Inflammatory macrophage treated with lipopolysaccharide for 4 hours (primary cell): ENCODE data around the gene SPEM1.

ENCODE experiments used
- DNase-seq: peaks from one replicate; pipeline ENCODE4 v3.0.0-alpha.2; 2020

SPEM1 gene

DNA sequence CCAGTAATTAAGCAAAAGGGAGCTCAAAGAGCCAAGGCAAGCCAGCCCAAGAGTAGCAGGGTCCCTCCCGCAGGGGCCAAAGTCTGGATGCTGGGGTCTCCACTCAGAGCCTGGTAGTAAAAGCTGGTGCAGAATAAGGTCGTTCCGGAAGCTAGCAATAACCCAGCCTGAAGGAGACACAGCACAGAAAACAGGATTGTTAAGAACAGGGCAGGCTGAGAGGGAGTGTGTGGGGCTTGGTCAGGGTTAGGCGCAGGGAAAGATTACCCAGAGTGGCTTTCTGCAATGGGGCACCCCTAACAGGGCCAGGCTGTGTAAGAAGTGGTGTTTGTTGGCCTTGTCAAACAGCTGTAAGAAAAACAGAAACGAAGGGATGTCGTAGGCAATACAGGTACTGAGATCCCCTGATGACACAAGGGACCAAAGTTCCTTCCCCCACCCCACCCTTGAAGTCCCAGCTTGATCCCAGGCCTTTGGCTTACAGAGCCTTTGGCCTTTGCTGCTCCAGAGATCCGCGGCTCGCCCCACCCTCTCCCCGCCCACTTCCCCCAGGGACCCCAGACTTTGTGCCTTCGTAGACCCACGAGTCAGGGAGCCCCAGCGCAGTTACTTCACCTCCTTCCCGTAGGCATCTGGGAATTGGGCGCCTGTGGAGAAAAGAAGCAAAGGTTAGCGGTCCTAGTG, 16.9 kb upstream of the SPEM1 start:
- DNase-seq = no peak

DNA sequence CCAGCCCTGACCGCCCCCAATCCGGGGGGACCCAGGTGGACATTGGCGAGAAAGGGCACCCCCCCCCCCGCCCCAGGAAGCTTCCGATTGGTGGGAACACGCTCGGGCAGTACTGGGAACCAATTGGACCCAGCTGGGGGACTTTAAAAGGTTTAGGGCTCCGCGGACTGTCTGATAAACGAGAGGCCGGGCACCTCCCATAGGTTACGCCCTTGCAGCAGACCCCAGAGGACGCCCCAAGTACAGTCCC, 16.5 kb upstream of the SPEM1 start:
- no peak for DNase-seq

DNA sequence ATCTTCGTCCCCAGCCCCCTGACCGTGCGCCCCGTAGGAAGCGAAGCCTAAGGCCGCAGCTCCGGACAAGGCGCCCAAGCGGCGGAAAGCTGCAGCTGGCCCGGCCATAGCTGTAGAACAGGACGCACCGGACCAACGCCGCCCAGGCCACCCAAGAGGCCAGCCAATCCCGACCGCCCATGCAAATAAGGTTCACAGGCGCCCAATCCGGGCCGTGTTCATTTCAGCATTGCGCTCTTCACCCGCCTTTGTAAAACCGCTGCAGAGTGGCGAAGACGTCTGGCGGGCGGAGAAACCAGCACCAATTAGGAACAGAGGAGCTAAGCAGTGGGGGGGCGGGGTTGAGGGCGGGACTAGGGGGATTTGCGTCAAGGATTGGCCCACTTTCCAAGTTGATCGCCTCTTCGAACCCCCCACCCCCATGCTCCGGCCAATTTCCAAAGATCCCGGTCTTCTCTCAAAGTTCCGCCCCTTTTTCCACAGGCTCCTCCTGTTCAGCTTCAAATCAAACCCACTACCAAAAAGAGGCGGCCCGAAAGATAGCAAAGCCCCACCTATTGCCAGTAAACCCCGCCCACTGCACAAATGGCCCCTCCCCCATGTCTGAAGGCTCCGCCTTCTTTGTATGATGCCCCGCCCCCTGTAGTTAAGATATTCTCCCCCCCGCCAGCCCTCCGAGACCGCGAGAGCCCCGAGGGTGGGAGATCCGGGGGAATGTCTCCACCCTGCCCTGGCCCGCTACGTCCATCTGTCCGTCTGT, 16.0 kb upstream of the SPEM1 start, which contains the start of gene TMEM256:
TSS of gene TMEM256 (minus strand) at position 121 of the 760 bp plus-strand sequence. CDS start at position 108, 13 bp downstream.
- DNase-seq = peak; percentile 100

DNA sequence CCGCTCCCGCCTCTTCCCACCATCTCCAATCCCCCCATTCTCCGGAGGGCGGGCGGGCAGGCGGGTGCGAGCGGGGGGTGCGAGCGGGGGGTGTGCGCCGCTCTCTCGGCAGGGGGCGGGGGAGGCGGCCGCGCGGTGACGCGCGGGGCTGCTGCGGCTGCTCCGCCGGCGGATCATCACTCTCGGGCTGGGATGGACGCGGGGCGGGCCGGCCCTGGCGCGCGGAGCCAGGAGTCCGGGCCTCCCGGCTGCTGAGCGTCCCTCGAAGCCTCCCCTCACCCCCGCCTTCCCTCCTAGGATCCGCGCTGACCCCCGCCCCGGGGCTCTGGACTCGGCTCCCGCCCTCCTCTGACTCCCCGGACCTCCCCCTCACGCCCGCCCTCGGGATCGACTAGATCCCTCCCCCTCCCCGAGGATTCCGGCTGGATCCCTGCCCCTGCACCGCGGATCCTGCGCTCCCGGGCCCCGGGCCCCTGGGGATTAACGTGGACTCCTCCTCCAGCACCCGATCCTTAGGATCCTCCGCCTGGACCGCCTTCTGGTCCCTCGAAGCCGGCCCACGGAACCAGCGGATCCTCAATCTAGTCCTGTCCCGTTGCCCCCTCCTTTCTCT, 15.3 kb upstream of the SPEM1 start:
- no peak for DNase-seq

DNA sequence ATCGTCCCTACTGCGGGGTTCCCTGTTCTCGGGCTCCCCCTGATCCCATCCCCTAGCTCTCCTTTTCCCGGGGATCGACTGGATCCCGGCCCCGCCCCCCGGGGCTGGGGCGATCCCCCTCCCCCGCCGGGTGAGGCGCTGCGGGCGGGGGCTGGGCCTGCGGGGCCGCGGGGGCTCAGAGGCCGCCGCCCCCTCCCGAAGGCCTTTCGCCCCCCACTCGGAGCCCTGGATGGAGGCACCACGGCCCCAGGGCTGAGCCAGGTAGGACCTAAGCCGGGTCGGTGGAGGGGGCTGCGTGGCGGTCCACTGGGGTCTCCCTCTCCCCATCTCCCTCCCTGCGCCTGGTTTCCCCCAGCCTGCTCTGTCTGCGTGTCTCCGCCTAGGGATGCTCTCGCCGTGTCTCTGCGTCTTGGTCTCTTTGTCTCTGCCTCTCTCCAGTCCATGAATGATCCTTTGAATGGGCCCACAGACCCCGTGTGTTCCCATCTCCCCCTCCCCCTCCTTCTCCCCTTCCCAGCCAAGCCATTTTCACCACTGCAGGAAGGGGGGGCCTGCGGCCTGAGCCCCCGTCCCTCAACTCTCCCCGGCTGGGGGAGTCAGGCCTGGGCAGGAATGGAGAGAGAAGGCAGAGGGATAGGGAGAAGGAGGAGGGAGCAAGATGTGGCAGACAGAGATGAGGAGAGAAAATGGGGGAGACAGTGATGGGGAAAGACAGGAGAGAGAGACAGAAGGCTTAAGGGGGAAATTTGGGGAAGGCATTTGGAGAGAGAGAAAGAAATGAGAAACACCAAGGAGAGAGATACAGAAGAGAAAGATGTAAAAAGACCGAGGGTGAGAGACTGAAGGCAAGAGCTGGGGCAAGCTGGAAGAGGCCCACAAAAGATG, 14.5 kb upstream of the SPEM1 start:
- no peak for DNase-seq

DNA sequence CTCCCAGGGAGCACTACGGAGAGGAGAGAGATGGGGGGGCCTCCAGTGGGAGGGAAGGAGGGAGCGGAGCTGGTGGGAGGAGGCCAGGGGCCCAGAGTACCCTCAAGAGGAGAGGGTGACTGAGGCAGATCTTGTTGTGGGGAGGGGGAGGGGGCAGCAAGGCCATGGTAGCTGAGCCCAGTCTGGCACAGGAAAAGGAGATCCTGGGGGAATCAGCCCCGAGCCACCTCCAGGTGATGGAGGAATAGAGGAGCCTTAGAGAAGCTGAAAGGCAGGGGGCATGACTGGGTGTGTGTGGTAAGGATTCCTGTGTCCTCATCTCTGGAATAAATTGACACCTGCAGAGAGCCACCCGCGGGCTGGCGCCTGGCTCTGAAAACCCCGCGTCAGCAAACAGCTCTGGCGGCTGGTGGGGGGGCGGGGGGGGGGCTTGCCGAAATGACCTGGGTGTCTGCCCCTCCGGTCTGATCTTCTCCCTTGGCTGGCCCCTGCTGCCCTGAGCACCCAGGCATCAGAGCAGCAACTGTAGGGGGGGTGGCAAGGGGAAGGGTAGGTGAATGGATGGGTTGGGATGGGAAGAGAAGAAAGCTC, 13.8 kb upstream of the SPEM1 start:
- DNase-seq = no peak

GRCh38 chr17:7407082-7407481, 13.0 kb upstream of the SPEM1 start:
- no peak for DNase-seq

- no peak for DNase-seq
Observed at GRCh38 chr17:7407485-7408251, 12.5 kb upstream of the SPEM1 start, which contains the start of gene NLGN2. Gene NLGN2, plus strand, starts transcription at chr17:7407845. Its CDS starts 411 bp downstream, at chr17:7408256.

DNA sequence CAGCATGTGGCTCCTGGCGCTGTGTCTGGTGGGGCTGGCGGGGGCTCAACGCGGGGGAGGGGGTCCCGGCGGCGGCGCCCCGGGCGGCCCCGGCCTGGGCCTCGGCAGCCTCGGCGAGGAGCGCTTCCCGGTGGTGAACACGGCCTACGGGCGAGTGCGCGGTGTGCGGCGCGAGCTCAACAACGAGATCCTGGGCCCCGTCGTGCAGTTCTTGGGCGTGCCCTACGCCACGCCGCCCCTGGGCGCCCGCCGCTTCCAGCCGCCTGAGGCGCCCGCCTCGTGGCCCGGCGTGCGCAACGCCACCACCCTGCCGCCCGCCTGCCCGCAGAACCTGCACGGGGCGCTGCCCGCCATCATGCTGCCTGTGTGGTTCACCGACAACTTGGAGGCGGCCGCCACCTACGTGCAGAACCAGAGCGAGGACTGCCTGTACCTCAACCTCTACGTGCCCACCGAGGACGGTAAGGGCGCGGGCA, 11.8 kb upstream of the SPEM1 start:
- DNase-seq = no peak

DNA sequence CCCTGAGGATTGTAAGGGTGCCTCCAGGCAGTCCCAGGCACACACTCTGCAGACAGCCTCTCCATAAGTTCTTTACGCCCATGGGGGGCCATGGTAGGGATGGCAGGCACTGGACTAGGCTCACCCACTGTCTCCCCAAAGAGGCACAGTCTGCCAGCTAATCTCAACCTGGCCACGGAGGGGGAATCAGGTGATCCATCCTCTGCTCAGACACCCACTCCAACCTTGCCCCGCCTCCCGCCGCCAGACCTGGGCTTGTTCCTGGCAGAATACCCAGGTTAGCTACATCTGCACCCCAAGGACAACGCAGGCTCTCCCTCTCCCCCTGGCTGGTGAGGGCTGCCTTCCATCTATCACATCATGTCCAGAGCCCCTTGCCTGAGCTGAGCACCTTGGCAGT, 11.3 kb upstream of the SPEM1 start:
- no peak for DNase-seq

GRCh38 chr17:7409716-7410115, 10.4 kb upstream of the SPEM1 start:
- no peak for DNase-seq

DNA sequence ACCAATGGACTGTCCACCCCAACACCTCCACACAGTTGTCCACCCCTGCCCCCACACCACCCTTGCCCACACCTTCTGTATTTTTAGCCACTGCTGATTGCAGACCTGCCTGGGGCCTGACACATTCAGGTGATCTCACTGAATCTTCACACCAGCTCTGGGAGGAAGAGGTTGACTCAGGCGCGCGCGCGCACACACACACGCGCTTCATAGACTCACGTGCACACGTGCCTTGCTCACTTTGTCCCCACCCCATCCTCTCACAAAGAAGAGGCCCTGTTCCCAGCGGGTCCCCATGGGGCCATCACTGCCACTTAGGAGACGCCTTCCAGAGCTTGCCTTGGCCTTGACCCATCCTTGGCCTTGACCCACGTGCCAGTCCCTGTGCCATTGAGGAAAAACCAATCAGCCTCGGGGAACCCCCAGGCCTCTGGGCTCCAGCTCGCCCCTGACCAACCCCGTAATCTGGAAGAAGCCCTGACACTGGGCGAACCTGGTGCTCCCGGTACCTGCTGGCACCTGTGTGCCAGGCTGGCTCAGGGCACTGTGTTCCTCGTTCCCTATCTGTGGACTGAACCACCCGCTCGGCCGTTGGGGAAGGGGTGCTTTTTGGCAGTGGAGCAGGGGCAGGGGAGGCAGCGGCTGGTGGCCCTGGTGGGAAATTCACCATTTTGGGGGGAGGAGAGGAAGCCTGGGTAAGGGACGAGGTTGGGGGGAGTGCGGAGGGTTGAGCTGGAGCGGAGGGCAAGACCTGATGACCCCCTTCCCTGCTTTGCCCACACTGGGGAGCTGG, 9.3 kb upstream of the SPEM1 start:
- no peak for DNase-seq

DNA sequence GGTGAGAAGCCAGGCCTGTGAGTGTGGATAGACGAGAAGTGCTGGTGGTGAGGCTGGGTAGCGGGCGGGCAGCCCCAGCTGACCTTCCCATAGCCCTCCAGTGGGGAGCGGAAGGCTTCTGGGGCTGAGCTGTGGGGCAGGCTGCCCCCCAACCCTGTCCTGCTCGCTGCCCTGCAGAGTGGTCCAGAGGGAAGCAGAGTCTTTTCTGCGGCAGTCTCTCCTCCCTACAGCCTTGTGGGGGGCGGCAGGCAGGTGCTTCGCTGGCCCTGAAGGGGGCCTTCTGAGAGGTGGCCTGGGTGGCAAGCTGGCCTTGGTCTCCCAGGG, 8.7 kb upstream of the SPEM1 start:
- DNase-seq = no peak

- no peak for DNase-seq
Observed at GRCh38 chr17:7413346-7413985, 6.7 kb upstream of the SPEM1 start.

DNA sequence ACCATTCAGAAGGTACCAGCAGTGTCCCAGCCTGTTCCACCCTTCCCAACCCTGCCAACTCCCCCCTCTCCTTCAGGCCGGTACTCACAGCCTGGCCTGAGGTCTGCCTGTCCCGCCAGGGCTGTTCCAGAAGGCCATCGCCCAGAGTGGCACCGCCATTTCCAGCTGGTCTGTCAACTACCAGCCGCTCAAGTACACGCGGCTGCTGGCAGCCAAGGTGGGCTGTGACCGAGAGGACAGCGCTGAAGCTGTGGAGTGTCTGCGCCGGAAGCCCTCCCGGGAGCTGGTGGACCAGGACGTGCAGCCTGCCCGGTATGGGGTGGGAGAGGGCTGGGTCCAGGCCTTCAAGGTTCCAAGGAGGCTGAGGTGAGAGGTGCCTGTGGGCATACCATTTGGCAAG, 5.3 kb upstream of the SPEM1 start:
- DNase-seq = no peak

DNA sequence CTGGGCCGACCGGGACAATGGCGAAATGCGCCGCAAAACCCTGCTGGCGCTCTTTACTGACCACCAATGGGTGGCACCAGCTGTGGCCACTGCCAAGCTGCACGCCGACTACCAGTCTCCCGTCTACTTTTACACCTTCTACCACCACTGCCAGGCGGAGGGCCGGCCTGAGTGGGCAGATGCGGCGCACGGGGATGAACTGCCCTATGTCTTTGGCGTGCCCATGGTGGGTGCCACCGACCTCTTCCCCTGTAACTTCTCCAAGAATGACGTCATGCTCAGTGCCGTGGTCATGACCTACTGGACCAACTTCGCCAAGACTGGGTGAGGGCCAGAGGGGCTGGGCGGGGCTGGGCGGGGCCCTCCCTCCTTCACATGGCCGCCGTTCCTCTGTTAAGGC, 4.3 kb upstream of the SPEM1 start:
- no peak for DNase-seq

DNA sequence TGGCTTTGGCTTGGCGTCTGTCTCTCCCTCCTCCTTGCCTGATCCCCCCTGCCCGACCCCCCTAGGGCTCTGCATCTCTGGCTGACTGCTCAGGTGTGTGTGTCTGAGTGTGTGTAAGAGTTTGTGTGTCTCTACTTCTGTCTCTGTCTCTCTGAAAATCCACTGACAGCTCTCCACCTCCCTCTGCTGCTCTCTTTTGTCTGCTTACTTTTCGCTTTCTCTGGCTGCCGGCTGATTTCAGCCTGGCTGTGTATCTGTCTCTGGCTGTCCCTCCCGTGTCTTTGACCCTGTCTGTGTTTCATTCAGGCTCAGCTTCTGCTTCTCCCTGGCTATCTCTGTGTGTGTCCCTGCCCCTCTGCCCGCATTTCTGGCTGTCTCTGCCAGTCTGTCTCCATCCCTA, 3.8 kb upstream of the SPEM1 start:
- no peak for DNase-seq

DNA sequence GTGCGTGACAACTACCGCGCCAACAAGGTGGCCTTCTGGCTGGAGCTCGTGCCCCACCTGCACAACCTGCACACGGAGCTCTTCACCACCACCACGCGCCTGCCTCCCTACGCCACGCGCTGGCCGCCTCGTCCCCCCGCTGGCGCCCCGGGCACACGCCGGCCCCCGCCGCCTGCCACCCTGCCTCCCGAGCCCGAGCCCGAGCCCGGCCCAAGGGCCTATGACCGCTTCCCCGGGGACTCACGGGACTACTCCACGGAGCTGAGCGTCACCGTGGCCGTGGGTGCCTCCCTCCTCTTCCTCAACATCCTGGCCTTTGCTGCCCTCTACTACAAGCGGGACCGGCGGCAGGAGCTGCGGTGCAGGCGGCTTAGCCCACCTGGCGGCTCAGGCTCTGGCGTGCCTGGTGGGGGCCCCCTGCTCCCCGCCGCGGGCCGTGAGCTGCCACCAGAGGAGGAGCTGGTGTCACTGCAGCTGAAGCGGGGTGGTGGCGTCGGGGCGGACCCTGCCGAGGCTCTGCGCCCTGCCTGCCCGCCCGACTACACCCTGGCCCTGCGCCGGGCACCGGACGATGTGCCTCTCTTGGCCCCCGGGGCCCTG, 3.0 kb upstream of the SPEM1 start:
- DNase-seq = no peak

- no peak for DNase-seq
Observed at GRCh38 chr17:7418472-7419152, 1.5 kb upstream of the SPEM1 start.

DNA sequence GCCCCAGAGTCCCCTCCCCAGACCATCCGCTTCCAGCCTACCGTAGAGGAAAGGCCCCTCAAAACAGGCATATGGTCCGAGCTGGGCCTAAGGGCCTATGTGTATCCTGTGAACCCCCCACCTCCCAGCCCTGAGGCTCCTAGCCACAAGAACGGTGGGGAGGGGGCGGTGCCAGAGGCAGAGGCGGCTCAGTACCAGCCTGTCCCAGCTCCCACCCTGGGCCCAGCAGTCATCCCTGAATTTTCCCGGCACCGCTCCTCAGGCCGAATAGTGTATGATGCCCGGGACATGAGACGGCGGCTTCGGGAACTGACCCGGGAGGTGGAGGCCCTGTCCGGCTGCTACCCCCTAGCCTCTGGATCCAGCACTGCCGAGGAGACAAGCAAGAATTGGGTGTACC, 1.1 kb downstream of the SPEM1 start:
- no peak for DNase-seq
